Stimulated activated CD8-positive, alpha-beta memory T cell treated with anti-CD3 and anti-CD28 coated beads, Interleukin-12 subunit alpha, Interleukin-12 subunit beta, amount 100 ng/mL, for 1 hour (primary cell): ENCODE results near the gene MINDY1.

Experiments
- DNase-seq: peaks from one replicate; pipeline ENCODE4 v3.0.0-alpha.2; 2020; ENCODE audit warnings: low read depth

MINDY1 gene

DNA sequence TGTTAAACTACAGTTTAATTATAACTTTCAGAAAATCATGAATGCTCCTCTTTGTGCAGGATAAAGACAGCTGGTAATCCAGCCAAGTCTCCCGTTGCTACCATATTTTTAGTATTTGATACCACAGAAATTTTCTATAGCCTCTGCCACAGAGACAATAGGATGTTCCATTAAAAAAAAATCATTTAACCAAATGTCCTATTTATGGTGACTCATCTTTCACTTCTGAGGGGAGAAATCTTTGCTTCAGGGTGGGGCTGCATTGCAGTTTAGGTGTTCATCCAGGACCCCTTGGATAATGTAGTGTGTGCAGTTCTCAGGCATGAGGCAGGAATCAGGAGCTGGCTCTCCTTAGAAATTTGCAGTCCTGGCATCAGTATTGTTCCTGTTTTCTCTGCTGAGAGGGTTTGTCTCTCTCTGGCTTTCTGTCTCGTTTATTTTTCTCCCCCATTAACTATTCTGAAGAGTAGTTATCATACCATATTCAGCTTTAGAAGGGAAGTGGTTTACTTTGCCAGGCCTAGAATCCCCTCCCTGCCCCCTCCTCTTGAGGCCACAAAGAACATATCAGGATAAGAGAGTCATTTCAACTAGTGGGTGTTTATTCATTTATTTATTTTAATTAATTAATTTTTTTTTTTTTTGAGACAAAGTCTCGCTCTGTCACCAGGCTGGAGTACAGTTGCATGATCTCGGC, 4.6 kb upstream of the MINDY1 start:
- DNase-seq: no peak

DNA sequence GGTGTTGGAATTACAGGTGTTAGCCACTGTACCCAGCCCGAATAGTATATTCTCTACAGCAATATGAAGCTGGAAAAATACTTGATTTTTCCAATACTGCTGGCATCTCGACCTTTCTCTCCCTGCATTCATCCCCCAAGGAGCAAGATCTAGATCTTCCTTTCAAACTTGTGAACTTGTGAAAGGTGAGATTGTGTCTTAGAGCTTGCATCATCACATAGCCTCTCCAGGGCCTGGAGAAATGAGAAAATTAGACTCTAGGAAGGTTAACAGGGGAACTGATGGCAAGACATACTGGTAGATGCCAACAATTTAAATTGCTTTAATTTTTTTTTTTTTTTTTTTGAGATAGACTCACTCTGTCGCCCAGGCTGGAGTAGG, 3.6 kb upstream of the MINDY1 start:
- DNase-seq: no peak

DNA sequence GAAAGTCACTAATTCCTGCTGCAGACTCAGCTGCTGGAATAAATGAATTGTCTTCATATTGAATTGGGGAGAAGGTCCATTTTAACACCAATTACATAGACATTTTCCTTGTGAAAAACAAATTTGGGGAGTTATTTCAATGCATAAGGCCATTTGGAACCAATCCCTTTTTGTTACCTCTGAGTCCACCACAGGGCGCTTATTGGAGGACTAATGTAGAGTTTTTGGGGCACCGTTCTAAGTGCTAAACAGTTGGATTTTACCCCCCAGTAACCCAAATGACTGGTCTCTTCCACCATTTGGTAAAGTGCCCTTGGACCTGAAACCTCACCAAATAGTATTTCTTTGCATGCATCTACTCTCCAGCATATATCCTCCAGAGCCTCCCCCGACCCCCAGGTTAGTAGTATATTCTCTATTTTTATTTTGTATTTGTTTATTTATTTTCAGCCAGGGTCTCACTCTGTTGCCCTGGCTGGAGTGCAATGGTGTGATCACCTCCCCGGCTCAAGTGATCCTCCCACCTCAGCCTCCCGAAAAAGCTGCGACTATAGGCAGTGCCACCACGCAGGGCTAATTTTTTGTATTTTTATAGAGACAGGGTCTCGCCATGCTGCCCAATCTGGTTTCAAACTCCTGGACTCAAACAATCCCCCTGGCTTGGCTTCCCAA, 3.1 kb upstream of the MINDY1 start:
- no peak for DNase-seq

DNA sequence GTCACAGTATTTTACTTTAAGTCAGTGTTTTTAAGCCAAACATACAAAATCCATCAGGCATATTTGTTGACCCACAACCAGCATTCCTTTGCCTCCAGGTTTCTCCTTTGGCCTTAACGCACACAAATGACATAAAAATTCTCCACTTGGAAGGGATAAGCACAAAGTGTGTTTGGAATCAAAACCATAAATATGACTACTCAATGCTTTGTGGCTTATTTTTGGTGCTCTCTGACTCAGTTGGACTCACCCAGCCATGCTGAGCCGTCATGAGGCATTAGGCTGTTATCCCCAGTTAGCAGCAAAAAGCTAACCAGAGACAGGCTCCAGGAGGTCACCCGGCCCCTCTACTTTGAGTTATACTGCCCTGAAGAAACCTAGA, 2.5 kb upstream of the MINDY1 start:
- no peak for DNase-seq

DNA sequence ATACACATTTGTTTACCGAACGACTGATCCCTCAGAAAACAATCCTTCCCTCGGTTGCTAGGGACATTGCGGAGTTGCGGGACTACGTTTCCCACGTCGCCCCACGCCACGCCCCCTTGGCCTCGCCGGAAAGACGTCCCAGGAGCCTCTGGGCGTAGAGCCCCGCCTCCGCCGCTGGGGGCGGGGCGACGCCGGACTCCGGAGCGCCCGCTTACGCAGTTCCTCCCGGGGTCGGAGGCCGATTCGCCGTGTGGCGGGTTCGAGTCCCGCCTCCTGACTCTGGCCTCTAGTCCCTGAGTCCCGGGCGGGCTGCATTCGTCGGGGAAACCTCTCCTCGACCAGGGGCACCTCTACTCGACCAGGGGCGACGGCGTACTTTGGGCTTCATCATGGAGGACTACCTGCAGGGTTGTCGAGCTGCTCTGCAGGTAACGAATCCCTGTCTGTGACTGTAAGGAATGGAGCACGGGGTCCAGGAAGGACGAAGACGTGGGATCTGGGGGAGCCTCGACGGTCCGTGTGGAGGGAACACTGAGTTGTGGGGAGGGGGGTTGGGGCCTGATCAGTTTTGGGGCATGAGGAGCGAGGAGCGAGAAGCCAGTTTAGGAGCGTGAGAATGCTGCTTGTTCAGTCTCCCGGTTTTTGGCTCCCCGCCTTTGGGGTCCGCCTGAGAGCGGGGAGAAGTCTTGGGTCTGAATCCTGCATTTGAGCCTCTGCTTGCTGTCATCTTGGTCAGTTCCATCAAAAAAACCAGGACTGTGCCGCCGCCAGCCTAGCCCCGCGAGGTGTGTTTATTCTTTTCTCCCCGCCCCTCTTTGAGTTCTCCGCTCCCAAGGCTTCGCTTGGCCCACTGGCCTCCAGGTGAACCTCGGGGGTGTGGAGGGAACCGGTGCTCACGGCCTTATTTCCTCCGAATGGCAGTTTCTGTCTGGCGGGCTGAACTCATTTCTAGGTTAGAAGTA, 1.8 kb upstream of the MINDY1 start, which contains the start of gene PRUNE1:
PRUNE1 (plus strand) TSS at position 206 of the 962 bp plus-strand sequence; CDS start at position 390, 184 bp downstream.
- peak; percentile 94 for DNase-seq

DNA sequence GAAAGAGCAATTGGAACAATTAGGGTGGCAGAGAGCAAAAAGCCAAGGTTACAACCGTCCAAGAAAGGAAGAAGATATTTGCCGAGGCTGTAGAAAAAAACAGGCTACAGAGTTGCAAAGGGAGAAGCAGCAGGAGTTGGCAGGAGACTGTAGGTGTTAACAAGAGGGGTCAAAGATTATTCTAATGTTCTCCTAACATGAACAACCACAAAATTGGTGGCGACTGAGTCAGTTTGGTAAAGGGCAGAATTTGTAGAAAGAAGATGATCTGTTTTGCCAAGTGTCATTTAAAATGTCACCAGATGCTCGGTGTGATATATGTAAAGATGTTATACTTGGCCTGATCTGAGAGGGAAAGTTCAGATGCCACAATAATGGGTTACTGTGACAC, 1.1 kb upstream of the MINDY1 start:
- DNase-seq: no peak

DNA sequence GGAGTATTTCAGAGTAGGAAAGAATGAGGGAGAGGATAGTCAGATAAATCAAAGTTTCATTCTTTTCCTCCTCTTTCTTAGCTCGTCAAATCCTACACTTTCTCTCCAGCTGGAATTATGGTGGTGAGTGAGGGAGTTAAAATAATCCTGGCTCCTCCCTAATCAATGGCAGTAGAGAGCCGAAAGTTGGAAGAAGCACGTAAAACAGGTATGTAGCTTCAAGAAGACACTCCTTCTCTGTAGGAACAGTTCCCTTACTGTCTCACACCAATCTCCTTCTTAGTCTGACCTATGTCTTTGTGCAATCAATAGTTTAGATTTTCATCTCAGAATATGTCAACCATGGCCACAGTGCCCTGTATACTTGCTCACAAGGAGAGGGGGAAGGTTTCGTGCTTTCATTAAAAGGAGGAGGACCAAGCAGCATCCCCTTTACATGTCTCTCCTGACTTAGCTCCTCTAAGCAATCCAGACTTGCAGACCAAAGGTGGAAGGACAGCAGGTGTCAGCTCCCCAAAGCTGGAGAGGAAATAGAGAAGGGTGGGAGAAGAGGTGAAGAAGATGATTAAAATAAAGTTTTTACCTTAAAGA, 878 bp downstream of the MINDY1 start:
- DNase-seq: no peak

DNA sequence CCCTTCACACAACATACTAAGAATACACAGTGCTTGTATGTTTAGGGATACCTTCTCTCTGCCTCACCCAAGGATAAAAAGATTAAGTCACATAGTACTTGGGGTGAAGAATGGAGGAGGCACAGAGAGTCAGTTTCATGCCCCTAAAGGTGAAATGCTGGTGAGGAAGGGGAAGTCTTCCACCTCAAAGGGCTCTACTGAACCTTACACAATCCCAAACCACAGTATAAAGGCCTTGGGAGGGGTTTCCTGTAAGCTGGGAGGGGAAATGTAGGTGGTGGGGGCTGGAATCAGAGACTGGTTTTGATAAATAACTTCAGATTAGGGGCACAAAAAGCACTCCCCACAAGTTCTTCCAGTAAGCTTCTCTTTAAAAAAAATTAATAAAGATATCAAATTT, 3.5 kb downstream of the MINDY1 start:
- no peak for DNase-seq

DNA sequence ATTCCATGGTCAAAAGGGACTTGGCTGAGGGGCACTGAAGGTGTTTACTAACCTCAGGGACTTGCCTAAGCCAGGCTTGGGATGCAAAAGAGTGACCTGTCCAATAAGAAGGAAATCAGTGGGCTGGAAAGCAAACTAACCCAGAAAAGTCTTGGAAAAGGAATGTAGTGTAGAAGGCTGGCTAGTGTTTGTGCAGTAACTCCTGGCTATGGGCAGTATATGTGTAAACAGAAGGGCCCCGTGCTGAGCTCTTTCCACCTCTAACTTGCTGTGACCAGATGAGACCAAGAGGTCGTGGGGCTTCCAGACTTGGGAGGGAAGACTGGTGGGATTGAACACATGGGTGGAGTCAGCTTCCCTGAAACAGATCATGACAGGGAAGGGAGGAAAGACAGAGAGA, 4.1 kb downstream of the MINDY1 start:
- no peak for DNase-seq

DNA sequence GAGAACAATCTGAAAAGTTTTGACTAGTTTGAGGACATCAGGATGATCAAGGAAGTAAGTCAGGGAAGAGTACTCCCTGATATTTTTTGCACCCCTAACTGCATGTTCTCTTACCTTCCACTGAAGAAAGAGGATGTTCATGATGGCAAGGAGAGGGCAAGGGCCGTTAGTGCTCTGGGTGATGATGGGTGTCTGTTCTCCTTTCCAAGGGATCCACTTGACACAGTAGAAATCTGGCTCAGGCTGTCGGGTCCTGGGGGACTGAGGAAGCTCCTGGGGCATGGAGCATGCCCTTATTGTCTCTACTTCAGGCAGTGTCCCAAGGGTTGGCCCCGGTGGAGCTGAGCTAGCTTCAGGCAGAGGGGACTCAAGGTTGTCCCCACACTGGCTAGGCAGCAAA, 4.7 kb downstream of the MINDY1 start:
- no peak for DNase-seq

DNA sequence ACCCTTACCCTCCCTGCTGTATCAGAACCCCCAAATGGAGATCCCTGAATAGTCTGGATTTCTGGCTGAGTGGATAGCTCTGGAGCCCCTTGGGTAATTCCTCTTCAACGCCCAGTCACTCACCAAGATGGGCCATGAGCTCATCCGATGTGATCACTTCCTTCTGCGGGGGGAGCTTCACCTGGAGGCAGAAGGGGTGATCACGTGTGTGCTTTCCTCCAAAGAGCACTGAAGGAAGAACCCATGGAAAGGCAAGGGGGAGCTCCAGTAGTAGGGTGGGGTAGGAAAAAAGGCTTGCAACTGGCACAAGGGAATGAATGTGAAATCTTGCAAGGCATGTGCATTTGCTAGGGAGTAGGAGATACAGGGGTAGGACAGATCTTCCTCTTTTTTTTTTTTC, 5.1 kb downstream of the MINDY1 start:
- no peak for DNase-seq

DNA sequence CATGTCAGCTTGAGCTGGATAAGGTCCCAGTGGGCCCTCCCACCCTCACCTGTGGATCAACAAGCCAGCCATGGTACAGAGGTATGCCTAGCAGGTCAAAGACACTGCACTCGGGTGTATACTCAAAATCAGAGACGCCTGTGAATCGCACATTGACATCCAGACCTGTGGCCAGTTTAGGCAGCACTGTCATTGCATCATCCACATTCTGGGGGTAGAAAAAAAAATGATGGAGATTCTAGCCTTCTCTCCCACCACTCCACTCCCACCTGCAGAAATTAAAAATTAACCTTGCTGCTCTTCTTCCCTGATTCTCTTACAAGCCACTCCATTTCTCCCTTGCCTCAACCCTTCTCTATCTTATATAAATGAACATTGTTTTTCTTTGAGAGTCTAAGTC, 6.3 kb downstream of the MINDY1 start:
- DNase-seq: no peak

DNA sequence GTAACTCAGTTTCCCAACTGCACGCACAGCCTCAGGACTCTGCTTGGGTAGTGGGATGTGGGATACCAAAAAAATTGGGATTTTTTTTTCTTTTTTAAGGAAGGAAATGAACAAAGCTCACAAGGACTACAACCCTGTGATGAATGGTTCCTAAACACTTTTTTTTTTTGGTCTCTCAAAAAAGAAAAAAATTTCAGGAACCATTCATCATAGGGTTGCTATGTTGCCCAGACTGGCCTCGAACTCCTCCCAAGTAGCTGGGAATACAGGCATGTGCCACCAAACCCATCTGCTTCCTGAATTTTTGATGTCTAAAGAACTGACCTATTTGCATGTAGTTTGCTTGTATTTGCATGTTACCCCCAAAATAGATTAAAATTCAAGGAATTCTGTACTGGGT, 6.8 kb downstream of the MINDY1 start:
- DNase-seq: no peak

DNA sequence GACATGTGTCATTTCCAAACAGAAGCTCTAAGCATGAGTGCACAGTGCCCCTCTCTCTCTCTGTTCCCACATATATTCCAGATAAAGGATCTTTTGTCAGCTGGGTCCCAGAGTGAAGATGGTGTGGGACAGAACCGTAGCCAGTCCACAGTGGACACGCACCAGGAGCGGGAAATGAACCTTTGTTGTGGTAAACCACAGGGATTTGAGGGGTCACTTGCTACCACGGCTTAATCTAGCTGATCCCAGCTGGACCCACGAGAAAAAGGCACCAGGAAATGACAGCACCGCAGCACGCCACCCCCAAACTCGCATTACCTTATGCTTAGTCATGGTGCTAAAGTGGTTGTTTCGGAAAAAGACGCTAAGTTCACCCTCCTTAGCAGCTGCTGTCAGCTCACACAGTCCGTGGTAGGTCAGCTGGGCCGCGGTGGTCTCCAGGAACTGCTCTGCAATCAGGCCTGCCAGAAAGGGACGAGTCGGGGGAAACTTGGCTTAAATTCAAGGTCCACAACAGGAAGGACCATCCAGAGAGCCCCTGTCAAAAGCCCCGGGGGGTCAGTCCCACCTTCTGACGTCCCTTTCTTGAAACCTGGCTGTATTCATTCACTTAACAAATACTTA, 7.5 kb downstream of the MINDY1 start:
- no peak for DNase-seq

DNA sequence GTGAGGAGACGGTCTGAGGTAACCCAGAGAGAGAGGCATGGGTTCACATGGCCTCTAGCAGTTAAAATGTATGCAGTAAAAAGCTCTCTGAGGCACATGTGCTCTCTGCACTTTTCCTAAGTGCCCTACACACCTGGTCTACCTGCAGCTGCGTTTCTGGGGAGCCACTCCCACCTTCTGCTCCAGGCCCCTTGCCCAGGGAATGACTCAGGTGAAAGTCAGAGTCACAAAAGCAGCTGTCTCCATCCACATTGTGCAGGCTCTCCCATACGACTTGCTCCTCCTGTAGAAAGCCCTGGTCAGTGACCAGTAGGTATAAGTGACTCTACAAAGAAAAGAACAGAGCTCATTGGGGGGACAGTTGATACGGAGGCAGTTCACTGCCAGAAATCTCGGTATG, 8.8 kb downstream of the MINDY1 start:
- no peak for DNase-seq

DNA sequence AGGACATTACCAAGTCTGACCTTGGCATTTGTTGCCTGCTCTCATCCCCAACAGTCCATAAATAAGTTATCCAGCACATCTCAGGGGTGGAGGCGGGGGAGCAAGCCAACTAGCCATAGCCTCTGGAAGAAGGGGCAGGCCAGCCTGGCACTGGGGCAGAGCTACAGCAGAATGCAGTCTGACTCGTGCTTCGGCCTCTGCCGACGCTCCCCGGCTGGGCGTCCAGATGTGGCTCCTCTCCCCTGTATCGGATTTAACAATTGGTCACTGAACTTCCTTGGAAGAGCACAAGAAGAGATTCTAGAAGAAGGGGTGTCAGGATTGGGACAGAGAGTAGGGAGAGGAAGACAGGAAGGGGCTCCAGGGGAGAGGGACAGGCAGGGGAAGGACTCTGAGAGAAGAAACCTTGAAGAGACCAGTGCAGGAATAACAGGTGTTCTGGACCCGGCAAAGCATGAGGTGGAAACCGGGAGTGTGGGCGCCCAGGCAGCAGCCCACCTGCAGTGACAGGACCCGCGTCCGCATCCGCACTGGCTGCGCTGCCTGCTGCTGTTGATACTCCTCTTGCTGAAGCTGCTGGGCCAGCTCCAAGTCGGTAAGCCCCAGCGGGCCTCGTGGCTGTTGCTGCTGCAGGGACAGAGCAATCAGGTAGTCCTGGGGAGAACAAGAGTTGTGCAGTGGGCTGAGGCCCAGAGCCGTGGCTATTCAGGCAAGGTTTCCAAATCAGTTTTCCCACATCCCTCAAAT, 9.4 kb downstream of the MINDY1 start:
- DNase-seq: no peak

DNA sequence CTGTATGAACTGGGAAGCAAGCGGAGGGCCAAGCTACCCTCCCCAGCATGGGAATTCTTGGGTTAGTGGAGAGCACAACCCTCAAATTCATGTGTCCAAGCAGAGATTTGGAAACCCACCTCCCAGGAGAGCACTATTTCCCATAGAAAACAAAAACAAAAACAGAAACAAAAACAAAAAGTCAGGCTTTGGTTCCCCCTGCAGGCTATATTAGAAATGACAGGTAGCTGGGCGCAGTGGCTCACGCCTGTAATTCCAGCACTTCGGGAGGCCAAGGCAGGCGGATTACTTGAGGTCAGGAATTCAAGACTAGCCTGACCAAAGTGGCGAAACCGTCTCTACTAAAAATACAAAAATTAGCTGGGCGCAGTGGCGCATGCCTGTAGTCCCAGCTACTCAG, 10.8 kb downstream of the MINDY1 start:
- no peak for DNase-seq

DNA sequence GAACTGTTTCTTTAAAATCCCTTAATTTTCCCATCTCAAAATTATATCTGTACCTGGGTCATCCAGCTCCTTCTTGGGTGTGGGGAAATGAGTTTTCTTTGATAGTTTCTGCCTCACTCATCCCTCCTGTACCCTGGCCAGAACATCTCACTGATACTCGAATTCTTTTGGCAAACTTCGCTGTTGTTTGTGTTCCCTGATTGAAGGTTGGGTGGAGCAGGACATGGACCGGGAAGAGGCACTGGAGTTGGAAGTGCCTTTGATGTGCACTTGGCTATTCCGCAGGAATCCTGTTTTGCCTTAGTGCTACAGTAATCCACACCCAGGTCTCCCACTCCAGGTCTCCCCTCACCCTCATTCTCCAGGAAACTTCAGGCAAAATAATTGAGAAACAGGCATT, 11.2 kb downstream of the MINDY1 start:
- no peak for DNase-seq

DNA sequence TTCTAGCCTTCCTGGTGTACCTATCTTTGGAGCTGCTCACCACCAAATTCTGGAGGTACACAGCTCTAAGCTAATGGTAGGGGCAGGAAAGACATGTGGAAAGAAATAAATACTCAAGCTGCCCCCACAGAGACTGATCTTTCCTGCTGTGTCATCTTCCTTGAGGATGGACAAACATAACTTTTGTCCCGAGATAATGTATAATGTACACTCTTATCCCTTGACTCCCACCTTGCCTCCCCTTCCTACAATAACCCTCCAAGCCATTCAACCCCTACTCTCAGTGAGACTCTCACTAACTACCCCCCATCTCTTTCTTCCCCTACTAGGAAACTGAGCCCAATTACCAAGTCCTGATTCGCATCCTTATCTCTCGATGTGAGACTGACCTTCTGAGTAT, 12.5 kb downstream of the MINDY1 start:
- DNase-seq: no peak

DNA sequence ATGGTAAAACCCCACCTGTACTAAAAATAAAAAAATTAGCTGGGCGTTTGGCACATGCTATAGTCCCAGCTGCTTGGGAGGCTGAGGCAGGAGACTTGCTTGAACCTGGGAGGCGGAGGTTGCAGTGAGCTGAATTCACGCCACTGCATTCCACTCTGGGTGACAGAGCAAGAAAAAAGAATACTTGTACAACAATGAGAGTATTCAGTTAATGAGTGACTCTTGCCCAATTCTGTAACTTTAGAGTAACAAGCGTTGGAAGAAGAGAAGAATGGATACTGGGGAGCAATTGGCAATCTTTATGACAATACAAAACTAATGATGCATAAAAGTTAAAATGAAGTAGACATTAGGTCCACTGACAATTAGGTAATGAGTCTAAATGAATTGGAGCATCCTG, 14.1 kb downstream of the MINDY1 start:
- no peak for DNase-seq

DNA sequence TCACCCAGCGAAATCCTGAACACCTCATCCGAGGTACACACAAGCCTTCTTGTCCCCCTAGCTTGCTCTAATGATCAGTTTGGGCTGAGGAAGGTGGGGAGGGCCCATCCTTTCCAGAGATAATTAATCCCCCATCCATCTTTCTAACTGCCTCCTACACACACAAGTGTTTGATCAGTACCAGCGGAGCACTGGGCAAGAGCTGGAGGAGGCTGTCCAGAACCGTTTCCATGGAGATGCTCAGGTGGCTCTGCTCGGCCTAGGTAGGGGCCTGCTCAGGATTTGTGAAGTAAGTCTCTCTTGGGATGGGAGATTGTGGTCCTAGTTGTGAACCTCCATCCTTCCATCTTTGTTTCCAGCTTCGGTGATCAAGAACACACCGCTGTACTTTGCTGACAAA, 18.8 kb downstream of the MINDY1 start:
- DNase-seq: no peak
